Left kidney (tissue), 8 donors: ENCODE measurements around the gene C11orf21. TPM values are rescaled to one million over a fixed set of nuclear protein-coding genes. Genes with fewer than 3 reads are reported as not detected.
"Not testable (repeated sequence)": the region's sequence is repeated elsewhere in the genome, so short reads cannot be mapped to it uniquely, and the experiment has no call there.

ENCODE experiments used
- DNase-seq: peaks from one replicate; pipeline ENCODE4 v3.0.0-alpha.2; 2013
- long read RNA-seq, 8 donors: transcript quantifications; one replicate each; lab custom pipeline, GENCODE V29; 2026
- polyA plus RNA-seq: library from polyadenylated mRNA; unstranded; fragments of 120-200 nt; gene quantifications from one replicate; pipeline ENCODE4 v1.2.1, GENCODE V29; 2013; ENCODE audit not compliant: insufficient read length

C11orf21 gene
- polyA plus RNA-seq, result 0.43 TPM
- long read RNA-seq, donor 1, result 0 reads
- long read RNA-seq, donor 2, result 0 reads
- long read RNA-seq, donor 3, partial matches to known transcripts, result 0 of 1 reads
- long read RNA-seq, donor 3, other reads (novel, unspliced or antisense), result 0 of 1 reads
- long read RNA-seq, donor 4, result 0 reads
- long read RNA-seq, donor 5, result 0 reads
- long read RNA-seq, donor 6, result 0 reads
- long read RNA-seq, donor 7, result 0 reads
- long read RNA-seq, donor 8, result 0 reads

DNA sequence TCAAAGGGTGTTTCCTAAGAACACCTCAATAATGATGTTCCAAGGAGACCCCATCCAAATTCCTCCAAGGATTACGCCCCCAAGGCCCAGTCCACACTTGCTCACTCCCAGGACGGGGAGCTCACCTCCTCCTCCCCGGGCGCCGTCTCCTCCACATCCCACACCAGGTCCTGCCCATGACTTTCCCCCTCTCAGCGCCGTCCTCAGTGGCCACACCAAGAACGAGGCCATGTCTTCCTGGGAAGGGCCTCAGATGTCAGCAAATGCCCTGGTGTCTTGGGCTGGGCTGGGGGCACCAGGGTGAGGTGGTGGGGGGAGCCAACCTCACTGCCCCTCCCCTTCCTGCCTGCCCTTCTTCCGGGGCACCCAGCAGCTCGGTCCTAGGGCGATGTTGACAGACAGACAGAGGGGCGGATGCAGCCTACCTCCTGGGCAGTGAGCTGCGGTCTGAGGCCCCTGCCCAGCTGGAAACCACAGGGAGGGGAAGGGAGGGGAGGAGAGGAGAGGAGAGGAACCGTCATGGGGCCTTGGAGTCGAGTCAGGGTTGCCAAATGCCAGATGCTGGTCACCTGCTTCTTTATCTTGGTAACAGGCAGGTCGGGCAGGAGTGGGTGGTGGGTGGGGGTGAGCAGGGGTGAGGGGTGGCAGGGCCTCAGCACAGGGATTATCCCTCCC lies at the start of gene C11orf21, which contains the start of gene TSPAN32:
TSS of gene C11orf21 (minus strand) at position 288 of the 675 bp plus-strand sequence. CDS start at position 178, 110 bp downstream.
TSS of gene TSPAN32 (plus strand) at position 383 of the 675 bp plus-strand sequence. CDS start at position 520, 137 bp downstream.
- no peak for DNase-seq

- DNase-seq, result no peak
These were observed 47.3 kb upstream of the C11orf21 start for GRCh38 chr11:2348986-2349385.

- no peak for DNase-seq
These were observed 45.7 kb upstream of the C11orf21 start for GRCh38 chr11:2347308-2347830.

DNA sequence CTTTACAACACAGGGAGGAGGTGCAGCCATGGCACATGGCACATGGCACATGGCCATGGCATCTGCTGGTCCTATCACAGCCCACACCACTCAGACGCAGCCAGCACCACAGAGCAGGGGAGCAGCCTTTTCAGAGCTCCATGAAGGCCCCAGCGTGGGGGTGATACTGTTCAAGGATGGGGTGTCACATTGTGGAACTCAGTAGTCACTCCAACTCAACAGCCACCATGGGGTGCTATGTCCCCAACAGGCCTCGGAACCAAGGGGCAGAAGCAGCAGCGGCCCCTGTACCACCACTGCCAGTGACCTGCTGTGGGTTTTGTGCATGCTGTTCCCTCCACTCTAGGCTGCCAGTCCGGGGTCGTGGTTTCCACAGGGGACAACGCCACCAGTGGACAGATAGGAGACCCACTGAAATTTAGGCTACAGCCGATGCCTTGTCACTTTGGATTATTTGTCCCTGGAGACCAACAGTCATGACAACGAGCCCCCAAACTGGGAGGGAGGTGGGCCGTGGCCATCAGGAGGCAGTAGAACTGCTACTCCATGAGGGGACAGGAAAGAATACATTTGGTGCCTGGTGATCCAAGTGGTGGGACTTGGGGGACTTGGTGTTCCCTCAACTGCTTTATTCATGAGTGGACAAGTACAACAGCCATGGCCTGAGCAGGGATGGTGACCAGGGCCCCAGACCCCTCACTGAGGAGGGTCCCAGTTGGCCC lies 45.0 kb upstream of the C11orf21 start:
- no peak for DNase-seq

- no peak for DNase-seq
These were observed 44.3 kb upstream of the C11orf21 start for GRCh38 chr11:2346014-2346413.

- DNase-seq, result no peak
These were observed 43.3 kb upstream of the C11orf21 start for GRCh38 chr11:2345050-2345449.

- no peak for DNase-seq
These were observed 41.8 kb upstream of the C11orf21 start for GRCh38 chr11:2343502-2343901.

- no peak for DNase-seq
These were observed 41.3 kb upstream of the C11orf21 start for GRCh38 chr11:2342981-2343380.

DNA sequence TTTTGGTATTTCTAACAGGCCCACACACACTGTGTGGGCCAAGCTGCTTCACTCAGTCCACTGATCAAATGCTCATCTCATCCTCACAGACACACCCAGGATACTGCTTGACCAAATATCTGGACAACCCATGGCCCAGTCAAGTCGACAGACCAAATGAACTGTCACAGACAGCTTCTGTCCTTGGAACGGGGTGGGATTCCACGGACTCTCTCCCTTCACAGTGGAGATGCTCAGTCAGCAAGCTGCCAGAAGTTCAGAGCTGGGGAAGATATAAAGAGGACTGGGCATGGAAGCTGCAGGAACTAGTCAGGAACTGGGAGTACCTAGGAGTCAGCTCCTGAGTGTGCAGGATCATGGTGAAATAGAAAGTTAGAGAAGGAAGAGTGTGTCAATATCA lies 40.8 kb upstream of the C11orf21 start:
- no peak for DNase-seq

GRCh38 chr11:2338760-2339159 lies 37.0 kb upstream of the C11orf21 start:
- not testable (repeated sequence) for DNase-seq

GRCh38 chr11:2335286-2335685 lies 33.6 kb upstream of the C11orf21 start:
- DNase-seq, result not testable (repeated sequence)

DNA sequence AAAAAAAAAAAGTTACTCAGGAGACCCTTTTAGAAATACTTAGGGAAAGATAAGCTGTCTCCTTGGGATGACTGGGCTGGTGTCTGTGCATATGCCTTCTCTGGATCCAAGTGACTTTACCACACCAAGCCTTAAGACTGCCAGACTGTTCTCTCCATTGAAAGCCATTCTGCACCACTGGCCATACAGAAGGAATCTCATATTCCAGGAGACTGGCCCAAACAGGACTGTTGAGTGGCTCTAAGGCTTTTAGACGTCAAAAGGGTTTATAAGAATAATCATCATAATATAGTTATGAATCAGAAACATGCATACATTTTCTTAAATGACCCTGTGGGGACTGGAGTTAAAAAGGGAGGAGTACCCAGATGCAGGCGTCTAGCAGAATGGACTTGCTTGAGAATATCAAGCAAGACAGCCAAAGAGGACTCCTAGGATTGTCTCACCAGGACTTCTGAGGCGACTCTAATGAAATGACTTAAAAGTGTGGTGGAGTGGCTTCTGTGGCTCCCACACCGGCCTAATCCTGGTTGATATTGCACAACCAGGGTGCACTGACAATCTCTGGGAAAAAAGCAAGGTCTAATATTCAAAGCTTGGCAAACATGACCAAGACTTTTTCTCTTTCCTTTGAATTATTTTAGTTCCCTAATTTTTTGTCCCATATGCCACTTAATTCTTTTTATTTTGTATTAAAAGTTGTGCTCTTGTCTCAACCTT lies 31.9 kb upstream of the C11orf21 start:
- not testable (repeated sequence) for DNase-seq

GRCh38 chr11:2332569-2332968 lies 30.9 kb upstream of the C11orf21 start:
- DNase-seq, result not testable (repeated sequence)

DNA sequence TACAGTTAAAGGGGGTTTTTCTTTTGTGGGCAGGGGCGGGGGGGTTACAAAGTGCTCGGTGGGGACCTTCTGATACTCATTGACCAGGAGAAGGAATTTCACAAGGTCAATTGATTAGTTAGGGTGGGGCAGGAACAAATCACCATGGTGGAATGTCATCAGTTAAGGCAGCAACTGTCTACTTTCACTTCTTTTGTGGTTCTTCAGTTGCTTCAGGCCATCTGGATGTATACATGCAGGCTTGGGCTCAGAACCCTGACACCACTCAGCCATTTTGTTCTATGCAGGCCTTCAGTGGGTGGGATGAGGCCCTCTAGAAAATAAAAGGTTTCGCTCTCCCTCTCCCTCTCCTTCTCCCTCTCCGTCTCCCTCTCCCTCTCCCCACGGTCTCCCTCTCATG lies 29.7 kb upstream of the C11orf21 start:
- no peak for DNase-seq

- no peak for DNase-seq
These were observed 29.0 kb upstream of the C11orf21 start for GRCh38 chr11:2330696-2331095.

- DNase-seq, result no peak
These were observed 27.8 kb upstream of the C11orf21 start for GRCh38 chr11:2329551-2329950.

DNA sequence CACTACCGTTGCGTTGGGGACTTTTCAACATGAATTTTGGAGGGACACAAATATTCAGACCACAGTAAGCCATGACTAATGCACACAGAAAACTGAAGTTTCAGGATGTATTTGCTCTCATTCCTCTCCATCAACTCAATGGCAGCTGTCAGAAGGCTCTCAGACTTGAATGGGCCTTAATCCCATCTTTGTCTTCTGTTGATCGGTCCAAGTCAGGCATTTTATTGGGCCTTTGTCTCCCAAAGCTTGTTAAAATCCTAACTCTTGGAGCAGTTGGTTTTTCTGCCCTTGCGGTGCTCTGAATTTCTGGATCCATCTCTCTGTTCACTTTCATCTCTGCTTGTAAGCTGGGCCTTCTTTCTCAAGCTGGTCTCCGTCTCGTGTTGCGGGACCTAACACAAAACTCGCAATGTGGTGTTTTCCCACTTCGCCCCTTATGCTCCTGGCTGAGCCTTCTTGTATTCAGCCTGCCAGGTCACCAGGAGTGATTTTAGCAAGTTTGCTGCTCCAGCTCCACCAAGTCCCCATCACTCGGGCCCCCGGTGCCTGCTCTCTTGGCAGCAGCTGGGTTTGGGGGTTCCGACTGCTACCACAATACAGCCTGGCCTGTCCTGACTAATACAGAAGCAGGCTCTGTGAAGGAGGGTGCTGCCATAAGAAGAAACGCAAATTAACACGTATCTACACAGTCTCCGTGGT lies 27.1 kb upstream of the C11orf21 start:
- DNase-seq, result no peak

- DNase-seq, result no peak
These were observed 26.3 kb upstream of the C11orf21 start for GRCh38 chr11:2328021-2328420.

- no peak for DNase-seq
These were observed 25.3 kb upstream of the C11orf21 start for GRCh38 chr11:2327032-2327431.

DNA sequence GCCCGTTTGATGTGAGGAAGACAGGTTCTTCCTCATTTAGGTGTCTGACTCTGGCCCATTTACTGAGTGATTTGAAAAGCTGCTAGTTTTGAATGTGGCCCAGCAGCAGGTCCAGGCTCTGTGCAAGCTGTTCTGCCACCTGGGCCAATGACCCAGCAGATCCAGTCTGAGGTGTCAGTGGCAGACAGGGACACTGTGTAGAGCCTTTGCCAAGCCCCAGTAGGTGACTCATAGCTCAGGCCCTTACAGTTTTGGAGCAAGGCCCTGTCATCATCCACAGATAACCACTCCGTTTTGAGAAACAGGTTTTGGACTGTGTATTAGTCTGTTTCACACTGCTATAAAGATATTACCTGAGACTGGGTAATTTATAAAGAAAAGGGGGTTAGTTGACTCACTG lies 24.0 kb upstream of the C11orf21 start:
- no peak for DNase-seq

DNA sequence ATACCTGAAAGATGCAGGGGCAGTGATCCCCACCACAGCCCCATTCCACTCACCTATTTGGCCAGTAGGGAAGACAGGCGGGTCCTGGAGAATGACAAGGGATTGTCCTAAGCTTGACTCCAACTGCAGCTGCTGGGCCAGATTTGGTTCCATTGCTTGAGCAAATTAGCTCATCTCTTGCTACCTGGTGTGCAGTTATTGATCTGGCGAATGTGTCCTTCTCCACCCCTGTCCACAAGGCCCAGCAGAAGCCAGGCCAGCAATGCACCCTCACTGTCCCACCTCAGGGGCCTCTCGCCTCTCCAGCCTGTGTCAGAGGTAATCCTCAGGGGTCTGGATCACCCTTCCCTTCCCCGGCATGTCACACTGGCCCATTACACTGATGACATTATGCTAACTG lies 23.4 kb upstream of the C11orf21 start:
- no peak for DNase-seq

DNA sequence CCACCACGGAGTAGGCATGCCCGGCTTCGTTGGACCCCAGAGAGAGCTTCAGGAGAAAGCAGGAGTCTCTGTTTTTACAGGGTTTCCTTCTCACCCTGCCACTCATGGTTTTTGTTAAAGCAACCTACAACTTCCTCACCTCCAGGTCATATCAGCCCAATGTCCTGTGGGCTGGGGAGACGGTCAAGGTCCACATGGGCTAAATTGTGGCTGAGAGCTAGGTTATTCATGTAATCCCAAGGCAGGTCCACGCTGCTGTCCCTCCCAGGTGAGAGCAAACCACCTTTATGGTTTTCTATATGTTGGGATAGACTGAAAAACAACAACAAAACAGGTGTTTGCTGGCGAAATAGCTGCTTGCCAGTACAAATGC lies 19.6 kb upstream of the C11orf21 start:
- DNase-seq, result no peak
